Head of caudate nucleus (tissue), 42 donors: ENCODE results near the gene GTF2F2.
A peak's percentile ranks its signal among the peaks of the same experiment; 100 is the strongest.
"Not testable (repeated sequence)": the region's sequence is repeated elsewhere in the genome, so short reads cannot be mapped to it uniquely, and the experiment has no call there.

Experiments
- DNase-seq, 42 donors: peaks; one replicate each; pipeline versions ENCODE4 v3.0.0 to v3.0.0-alpha.2; 2020 to 2021; ENCODE audit warnings: mixed read lengths in 7 of 42
- intact Hi-C: fragments of 100-400 bp; cut with DNase I; formaldehyde crosslinking; loops from one replicate; pipeline ENCODE4 v1.15.0; 2022

GTF2F2 gene

GRCh38 chr13:45166858-45167257 lies 46.5 kb downstream of the GTF2F2 start:
- intact Hi-C loops = no loop called here
- no peak for DNase-seq

DNA sequence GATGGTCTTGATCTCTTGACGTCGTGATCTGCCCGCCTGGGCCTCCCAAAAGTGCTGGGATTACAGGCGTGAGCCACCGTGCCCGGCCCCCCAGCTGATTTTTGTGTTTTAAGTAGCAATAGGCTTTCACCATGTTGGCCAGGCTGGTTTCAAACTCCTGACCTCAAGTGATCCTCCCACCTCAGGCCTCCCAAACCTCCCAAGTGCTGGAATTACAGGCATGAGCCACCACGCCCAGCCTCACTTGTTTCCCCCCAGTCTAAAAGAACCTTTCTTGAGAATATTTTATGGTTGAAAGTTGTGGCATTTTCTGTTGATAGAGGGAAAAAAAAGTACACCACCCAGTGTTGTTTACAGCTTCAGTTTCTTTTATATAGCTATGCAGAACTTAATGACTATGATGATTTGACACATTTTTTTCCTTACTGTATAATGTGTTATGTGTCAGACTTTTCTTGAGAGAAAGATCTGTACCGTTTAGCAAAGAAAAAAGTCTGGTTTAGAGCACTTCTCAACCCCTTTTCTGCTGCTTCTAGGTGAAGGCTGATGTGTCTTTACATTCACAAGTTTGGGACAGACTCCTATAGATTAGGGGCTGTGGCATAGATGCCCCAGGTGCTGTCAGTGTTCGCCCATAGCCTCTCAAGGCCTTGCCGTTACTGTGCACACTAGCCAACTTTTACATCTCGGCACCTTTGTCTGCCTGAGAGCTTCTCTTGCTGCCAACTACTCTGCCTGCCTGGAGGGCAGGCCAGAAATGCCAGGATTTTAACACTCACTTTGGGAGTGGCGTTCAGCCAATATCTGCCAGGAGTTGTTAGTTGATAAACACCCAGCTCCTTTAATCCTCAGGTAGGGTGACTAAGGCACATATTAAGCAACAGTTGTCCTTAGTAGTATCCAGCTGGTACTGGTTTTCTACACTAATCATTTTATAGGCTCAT lies 47.6 kb downstream of the GTF2F2 start:
- intact Hi-C loops = no loop called here
- no peak for DNase-seq

GRCh38 chr13:45168555-45168930 lies 48.2 kb downstream of the GTF2F2 start:
- intact Hi-C loops = no loop called here
- DNase-seq = no peak

GRCh38 chr13:45174478-45174877 lies 54.2 kb downstream of the GTF2F2 start:
- intact Hi-C loops = no loop called here
- DNase-seq = no peak

GRCh38 chr13:45178349-45179162 lies 58.2 kb downstream of the GTF2F2 start:
- intact Hi-C loops = no loop called here
- peak in 3 of 42 donors; percentile 4 to 61 (median 46) for DNase-seq

DNA sequence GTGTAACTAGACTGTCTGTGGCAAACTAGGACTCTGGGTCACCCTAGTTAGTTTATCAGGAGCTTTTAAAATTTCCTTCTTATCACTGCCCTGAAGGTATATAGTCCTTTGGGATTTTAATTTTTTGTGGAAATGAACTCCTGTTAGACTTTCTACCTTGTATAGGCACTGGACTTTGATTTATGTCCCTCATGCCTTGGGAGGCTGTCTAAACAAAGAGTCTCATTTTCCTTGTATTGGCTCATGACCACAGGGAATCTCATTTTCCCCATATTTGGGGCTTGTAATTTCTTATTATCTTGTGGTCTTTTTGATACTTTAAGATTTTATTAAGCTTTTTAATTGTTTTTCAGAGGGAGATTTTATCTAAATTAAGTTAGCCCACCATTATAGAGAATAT lies 59.1 kb downstream of the GTF2F2 start:
- intact Hi-C loops = no loop called here
- no peak for DNase-seq

- no peak for DNase-seq
- intact Hi-C loops = no loop called here
These were observed 60.0 kb downstream of the GTF2F2 start for GRCh38 chr13:45180303-45180702.

DNA sequence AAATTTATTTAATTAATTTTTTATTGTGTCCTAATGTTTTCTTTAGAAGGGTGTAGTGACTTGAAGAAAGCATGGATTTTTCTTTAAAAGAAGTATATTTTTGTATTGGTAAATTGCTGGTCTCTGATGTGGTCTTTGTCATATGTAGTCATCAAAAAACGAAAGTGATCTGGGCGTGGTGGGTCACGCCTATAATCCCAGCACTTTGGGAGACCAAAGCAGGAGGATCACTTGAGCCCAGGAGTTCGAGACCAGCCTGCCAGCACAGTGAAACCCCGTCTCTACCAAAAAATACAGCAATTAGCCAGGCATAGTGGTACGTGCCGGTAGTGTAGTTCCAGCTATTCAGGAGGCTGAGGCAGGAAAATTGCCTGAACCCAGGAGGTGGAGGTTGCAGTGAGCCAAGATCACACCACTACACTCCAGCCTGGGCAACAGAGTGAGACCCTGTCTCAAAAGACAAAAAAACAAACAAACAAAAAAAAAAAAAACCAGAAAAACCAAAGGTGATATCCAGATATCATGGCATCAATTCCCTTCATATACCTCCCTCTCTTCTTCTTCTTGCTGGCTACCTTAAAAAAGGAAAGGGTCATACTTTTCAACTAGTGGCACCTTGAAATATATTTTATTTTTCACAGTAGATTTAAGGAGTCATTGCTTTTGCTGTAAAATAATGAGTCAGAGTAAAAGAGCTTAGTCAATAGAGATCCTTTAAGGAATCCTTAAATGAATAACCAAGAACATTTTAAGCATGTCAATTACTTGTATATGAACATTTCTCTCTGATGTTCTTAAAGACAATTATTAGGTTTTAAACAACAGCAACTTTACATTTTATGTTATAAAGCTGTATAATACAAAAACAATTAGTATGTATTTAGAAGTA lies 60.6 kb downstream of the GTF2F2 start:
- intact Hi-C loops = no loop called here
- no peak for DNase-seq

- DNase-seq = no peak
- intact Hi-C loops = no loop called here
These were observed 64.4 kb downstream of the GTF2F2 start for GRCh38 chr13:45184693-45185092.

DNA sequence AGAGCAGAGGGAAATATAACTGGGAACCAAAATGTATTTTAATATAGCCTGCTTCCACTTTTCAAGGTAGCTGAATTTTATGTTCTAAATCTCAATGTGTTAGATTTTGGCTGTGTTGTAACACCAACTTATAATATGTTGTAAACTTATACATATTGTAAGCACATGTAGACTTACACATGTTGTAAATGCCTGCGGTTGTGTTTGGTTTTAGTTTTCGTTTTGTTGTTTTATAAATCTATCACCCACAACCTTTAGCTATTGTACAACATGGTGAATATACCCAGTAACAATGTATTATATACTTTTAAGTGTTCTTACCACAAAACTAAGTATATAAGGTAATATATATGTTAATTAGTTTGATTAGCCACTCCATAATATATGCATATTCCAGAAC lies 65.0 kb downstream of the GTF2F2 start:
- intact Hi-C loops = no loop called here
- no peak for DNase-seq

GRCh38 chr13:45189077-45189476 lies 68.8 kb downstream of the GTF2F2 start:
- intact Hi-C loops = not testable (repeated sequence)

DNA sequence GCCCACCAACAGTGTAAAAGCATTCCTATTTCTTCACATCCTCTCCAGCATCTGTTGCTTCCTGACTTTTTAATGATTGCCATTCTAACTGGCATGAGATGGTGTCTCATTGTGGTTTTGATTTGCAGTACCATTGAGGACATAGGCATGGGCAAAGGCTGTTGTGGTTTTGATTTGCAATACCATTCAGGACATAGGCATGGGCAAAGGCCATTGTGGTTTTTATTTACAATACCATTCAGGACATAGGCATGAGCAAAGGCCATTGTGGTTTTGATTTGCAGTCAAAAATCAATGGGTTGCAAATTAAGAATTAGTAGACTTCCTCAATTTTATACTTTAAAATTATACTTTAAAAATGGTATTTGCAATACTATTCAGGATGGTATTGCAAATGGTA lies 69.2 kb downstream of the GTF2F2 start:
- DNase-seq, intact Hi-C loops: not testable (repeated sequence)

More at GRCh38 chr13:45189077-45189476, 68.8 kb downstream of the GTF2F2 start:
- DNase-seq = not testable (repeated sequence)

- DNase-seq = no peak
- intact Hi-C loops = loop anchor here (2.0 to 5.0 kb wide), 2 partner anchors 89 to 145 kb away; no protein-coding TSS in a partner anchor
These were observed 71.6 kb downstream of the GTF2F2 start for GRCh38 chr13:45191874-45192273.

GRCh38 chr13:45194081-45194939 lies 74.0 kb downstream of the GTF2F2 start:
- DNase-seq = peak; percentile 72 to 95 (median 88)

GRCh38 chr13:45195421-45195820 lies 75.1 kb downstream of the GTF2F2 start:
- intact Hi-C loops = loop anchor here (2.0 kb wide), 1 partner anchor 85 kb away; no protein-coding TSS in a partner anchor
- DNase-seq = no peak

More at GRCh38 chr13:45194081-45194939, 74.0 kb downstream of the GTF2F2 start:
- intact Hi-C loops = loop anchor here (1.0 to 5.0 kb wide), 3 partner anchors 74 to 147 kb away; partner anchors contain the start of gene GTF2F2

DNA sequence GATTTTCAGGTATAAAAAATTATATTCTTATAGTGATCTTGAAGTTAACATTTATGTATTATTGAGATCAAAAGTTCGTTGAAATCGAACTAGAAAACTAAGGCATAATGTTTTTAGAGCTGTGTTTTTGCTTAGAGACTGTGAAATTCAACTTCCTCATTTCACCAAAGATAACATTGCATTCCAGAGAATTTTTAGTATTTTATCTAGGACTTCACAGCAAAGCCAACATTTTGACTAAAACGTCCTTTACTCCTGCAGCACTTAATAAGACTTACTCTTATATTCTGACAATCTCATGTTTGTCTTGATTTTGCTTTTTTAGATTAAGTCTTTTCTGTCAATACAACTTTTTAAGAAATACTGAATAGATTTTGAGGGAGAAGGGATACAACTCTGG lies 75.8 kb downstream of the GTF2F2 start:
- intact Hi-C loops = no loop called here

DNA sequence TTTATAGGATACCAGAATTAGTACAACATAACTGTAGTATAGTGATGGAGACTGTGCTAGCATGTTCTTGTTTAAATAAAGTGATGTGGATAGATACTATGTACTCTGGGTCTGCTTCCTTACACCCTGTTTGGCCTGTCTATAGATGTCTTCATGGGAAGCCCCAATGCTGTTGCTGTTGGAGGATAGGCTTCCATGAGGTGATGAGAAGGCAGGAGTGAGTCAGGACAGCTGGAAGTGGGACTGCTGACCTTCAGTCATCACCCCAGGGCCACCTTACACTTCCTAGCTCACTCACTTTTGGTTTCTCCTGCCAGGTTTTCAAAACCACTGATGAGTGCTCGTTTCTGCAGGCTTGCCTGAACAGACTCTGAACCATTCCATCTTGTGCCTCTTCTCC lies 76.3 kb downstream of the GTF2F2 start:
- intact Hi-C loops = no loop called here

More for the DNA sequence above, 75.8 kb downstream of the GTF2F2 start:
- no peak for DNase-seq

DNA sequence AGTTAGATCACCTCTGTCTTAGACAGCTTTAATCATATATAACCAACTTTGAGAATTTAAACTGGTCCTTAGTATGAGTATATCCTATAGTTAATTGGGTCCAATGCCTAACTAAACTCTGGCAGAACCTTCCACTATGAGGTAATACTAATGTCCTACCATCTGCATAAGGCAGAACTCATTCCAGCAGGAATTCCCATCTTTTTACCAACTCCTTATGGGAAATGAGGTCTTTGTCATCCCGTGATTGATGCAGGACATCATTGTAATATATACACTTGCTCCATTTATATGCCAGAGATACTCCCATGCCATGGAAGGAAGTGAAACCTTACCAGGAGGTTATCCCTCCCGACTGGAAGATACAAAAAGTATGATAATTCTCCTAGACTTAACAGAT lies 77.7 kb downstream of the GTF2F2 start:
- intact Hi-C loops = no loop called here
- DNase-seq = no peak

More for the DNA sequence above, 76.3 kb downstream of the GTF2F2 start:
- DNase-seq = no peak
